Transverse colon (tissue), 4 donors: Measurements from ENCODE around the gene PRSS50.
A peak's percentile ranks its signal among the peaks of the same experiment; 100 is the strongest.

Experiments used
- CTCF ChIP-seq, 5 experiments: fragments of 200-600 bp in 3 of 5; fragments of 450-650 bp in 2 of 5; sonication (generic) in 3 of 5; IDR thresholded peaks; 1 replicate in 2 of 5; 2 replicates in 3 of 5; pipeline ENCODE4 v1.5.1; 2016 to 2017; ENCODE audit warnings: antibody characterized with exemption in 5 of 5, inconsistent platforms in 3 of 5, mild to moderate bottlenecking in 2 of 5, moderate library complexity in 1 of 5
- EP300 ChIP-seq: sonication (generic); formaldehyde crosslinking; IDR thresholded peaks from one replicate; pipeline ENCODE4 v1.6.1; 2017; ENCODE audit warnings: antibody characterized with exemption, low read depth
- POLR2A ChIP-seq: fragments of 450-650 bp; IDR thresholded peaks from one replicate; pipeline ENCODE4 v1.6.1; 2016; ENCODE audit warnings: antibody characterized with exemption, mild to moderate bottlenecking, moderate library complexity
- POLR2AphosphoS5 ChIP-seq, 3 donors: sonication (generic); formaldehyde crosslinking; IDR thresholded peaks; one replicate each; pipeline ENCODE4 v1.6.1; 2016; ENCODE audit warnings: antibody characterized with exemption in 3 of 3

GRCh38 chr3:46690798-46691197 lies 26.9 kb downstream of the PRSS50 start:
- no peak for TF ChIP-seq CTCF (IDR thresholded peaks at IDR 0.05)
- peak; percentile 55 for TF ChIP-seq POLR2A
- TF ChIP-seq POLR2AphosphoS5 (IDR thresholded peaks at IDR 0.05), result peak in 1 of 3 donors; percentile 74
- TF ChIP-seq EP300, result no peak
